Omental fat pad (tissue), 4 donors: ENCODE measurements around the gene DYRK2. TPM values are rescaled to one million over a fixed set of nuclear protein-coding genes. Genes with fewer than 3 reads are reported as not detected.

Source experiments
- ATAC-seq: fragments of 150-250 bp; one replicate; pipeline ENCODE4 v1.9.1; 2016; ENCODE audit warnings: mild to moderate bottlenecking, moderate library complexity; ENCODE audit not compliant: low FRiP score
- DNase-seq: peaks from one replicate; pipeline ENCODE4 v3.0.0-alpha.2; 2019; ENCODE audit warnings: low spot score
- total RNA-seq, 4 donors: library from RNA; depleted of rRNA; stranded (reverse); fragments of >200 nt; gene quantifications; one replicate each; pipeline ENCODE4 v1.1.0, GENCODE V29; 2016
- TF ChIP-seq, protein P1 (sequence below), 3 donors: fragments of 450-650 bp; IDR thresholded peaks; one replicate each; pipeline ENCODE4 v1.5.1; 2016 to 2017; ENCODE audit warnings: antibody characterized with exemption in 3 of 3, mild to moderate bottlenecking in 3 of 3, moderate library complexity in 2 of 3

Gene DYRK2
- total RNA-seq, 4 donors from 2014 or later, result 9.1 to 23.4 (median 18.4) TPM

DNA sequence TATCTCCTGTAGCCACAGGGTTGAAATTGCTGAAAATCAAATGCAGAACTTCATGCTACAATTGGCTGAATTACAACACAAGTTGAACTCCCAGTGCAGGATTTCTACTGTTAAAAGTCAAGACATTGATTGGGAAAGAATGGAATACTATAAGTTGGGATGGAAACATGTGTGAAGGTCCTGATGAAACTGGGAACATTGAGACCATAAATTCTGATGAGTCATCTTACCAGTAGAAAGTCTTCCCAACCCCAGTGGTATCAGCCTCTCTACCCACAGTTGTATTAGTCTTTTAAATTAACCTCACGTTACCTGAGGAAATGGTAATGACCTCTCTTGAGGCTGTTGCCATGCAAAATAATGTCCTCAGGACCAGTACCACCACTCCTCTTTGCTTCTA is 27.4 kb upstream of the DYRK2 start:
- TF ChIP-seq, protein P1, sequence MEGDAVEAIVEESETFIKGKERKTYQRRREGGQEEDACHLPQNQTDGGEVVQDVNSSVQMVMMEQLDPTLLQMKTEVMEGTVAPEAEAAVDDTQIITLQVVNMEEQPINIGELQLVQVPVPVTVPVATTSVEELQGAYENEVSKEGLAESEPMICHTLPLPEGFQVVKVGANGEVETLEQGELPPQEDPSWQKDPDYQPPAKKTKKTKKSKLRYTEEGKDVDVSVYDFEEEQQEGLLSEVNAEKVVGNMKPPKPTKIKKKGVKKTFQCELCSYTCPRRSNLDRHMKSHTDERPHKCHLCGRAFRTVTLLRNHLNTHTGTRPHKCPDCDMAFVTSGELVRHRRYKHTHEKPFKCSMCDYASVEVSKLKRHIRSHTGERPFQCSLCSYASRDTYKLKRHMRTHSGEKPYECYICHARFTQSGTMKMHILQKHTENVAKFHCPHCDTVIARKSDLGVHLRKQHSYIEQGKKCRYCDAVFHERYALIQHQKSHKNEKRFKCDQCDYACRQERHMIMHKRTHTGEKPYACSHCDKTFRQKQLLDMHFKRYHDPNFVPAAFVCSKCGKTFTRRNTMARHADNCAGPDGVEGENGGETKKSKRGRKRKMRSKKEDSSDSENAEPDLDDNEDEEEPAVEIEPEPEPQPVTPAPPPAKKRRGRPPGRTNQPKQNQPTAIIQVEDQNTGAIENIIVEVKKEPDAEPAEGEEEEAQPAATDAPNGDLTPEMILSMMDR (IDR thresholded peaks at IDR 0.05), result no peak
- ATAC-seq, result no peak

GRCh38 chr12:67621926-67622325 is 26.6 kb upstream of the DYRK2 start:
- TF ChIP-seq, protein P1 (IDR thresholded peaks at IDR 0.05), result no peak
- ATAC-seq, result no peak
- DNase-seq, result no peak

More for the DNA sequence above, 27.4 kb upstream of the DYRK2 start:
- DNase-seq, result no peak

DNA sequence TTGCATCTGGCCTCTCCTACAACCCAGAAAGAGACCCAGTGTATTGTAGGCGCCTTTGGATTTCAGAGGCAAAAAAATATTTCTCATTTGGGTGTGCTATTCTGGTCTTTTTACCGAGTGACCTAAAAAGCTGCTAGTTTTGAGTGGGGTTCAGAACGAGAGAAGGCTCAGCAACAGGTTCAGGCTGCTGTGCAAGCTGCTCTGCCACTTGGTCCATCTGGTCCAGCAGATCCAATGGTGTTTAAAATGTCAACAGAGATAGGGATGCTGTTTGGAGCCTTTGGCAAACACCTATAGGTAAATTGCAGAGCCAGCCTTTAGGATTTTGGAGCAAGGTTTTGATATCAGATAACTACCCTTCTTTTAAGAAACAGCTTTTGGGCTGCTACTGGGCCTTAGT is 25.3 kb upstream of the DYRK2 start:
- ATAC-seq (no peak), DNase-seq (no peak)
- TF ChIP-seq, protein P1 (IDR thresholded peaks at IDR 0.05), result no peak

GRCh38 chr12:67624355-67624754 is 24.2 kb upstream of the DYRK2 start:
- ATAC-seq (no peak), DNase-seq (no peak)
- TF ChIP-seq, protein P1 (IDR thresholded peaks at IDR 0.05), result no peak

GRCh38 chr12:67625004-67625403 is 23.5 kb upstream of the DYRK2 start:
- DNase-seq (no peak), ATAC-seq (no peak)
- TF ChIP-seq, protein P1 (IDR thresholded peaks at IDR 0.05), result no peak

DNA sequence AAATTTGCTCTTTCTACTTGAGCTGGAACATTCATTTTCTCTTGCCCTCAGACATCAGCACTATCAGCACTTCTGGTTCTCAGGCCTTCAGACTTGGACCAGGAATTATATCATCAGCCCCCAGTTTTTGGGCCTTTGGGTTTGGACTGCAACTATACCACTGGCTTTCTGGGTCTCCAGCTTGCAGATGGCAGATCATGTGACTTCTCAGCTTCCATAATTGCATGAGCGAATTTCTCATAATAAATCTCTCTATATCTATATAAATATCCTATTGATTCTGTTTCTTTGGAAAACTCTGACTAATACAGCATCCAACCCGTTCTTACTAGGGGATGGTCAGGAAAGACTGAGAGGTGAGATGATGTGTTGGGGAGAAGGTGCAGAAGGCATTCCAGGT is 22.4 kb upstream of the DYRK2 start:
- DNase-seq, result no peak
- no peak for ATAC-seq
- TF ChIP-seq, protein P1 (IDR thresholded peaks at IDR 0.05), result no peak

DNA sequence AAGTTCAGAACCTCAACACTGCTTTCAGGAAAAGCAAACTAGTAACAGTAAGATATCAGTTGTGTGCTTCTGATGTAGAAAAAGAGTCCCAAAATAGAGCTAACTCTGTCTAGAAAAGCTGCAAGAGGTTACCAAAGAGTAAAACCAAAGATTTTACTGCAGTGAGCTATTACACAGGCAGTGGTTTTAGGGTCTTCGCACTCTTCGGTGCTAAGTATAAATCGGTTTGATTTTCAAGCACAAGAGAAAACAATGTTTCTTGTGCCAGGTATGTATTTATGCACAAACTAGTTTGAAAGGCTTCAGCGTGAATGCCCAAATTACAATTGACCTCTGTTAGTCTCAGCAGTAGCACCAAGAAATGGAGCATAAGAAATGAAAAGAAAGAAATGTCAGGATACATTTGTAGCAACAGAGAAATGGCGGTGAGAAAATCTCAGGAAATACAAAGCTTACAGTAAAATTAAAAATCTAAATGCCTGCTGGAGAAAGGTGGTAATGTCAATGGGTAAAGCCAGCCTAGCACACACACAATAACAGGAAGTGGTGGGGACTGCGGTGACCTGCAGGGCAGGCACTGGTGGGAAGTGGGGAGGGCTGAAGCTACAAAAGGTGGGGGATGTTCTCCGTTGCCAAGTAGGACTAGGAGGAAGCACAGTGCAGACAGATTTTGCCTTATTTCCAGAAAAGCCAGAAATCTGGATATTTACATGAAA is 18.0 kb upstream of the DYRK2 start:
- DNase-seq (no peak), ATAC-seq (no peak)
- TF ChIP-seq, protein P1 (IDR thresholded peaks at IDR 0.05), result no peak
